IMR-90 (cell line): Measurements from ENCODE around the gene RSRC1. TPM values are rescaled to one million over a fixed set of nuclear protein-coding genes. Genes with fewer than 3 reads are reported as not detected.

Experiments used
- ATAC-seq: fragments of 200-7000 bp; cut with Tn5 transposase; 2 replicates; pipeline ENCODE4 v1.9.1; 2020; ENCODE audit warnings: low read depth, mild to moderate bottlenecking, moderate library complexity
- BruUV-seq: library from RNA; stranded (reverse); fragments of 400-500 nt; replicated peaks from 2 replicates; lab custom pipeline; 2021; lab: Mats Ljungman, UMichigan
- CTCF ChIA-PET: fragments of 300-600 bp; formaldehyde crosslinking; extraction: SDS; loops from one replicate; lab custom pipeline; 2021; ENCODE audit warnings: antibody characterized with exemption; lab: Yijun Ruan, JAX
- POLR2A ChIA-PET: fragments of 300-600 bp; sonication (Branson Sonifier 250); formaldehyde crosslinking; loops from one replicate; lab custom pipeline; 2022; ENCODE audit warnings: antibody characterized with exemption; ENCODE audit not compliant: unreplicated experiment; lab: Charles Lee
- DNase-seq: peaks from one replicate; pipeline ENCODE4 v3.0.0; 2013
- H2AFZ ChIP-seq: replicated peaks from 2 replicates; pipeline ENCODE3; 2013; ENCODE audit warnings: low read length, mild to moderate bottlenecking; ENCODE audit not compliant: poor library complexity
- H2AK5ac ChIP-seq: 2 replicates; pipeline ENCODE4 v1.6.1; 2013; ENCODE audit warnings: low read depth, low read length, inconsistent platforms
- H2AK9ac ChIP-seq: replicated peaks from 2 replicates; pipeline ENCODE3; 2013; ENCODE audit warnings: mild to moderate bottlenecking, low read depth, low read length, moderate library complexity; ENCODE audit not compliant: poor library complexity
- H2BK120ac ChIP-seq: 2 replicates; pipeline ENCODE4 v1.6.1; 2013; ENCODE audit warnings: low read depth, low read length, inconsistent platforms
- H2BK15ac ChIP-seq: 3 replicates; pipeline ENCODE4 v1.6.1; 2013; ENCODE audit warnings: low read depth, low read length, inconsistent platforms
- H2BK20ac ChIP-seq: 2 replicates; pipeline ENCODE4 v1.6.1; 2013; ENCODE audit warnings: low read depth, mild to moderate bottlenecking, inconsistent platforms, low read length, moderate library complexity
- H2BK5ac ChIP-seq: 2 replicates; pipeline ENCODE4 v1.6.1; 2013; ENCODE audit warnings: mild to moderate bottlenecking, low read depth, low read length, inconsistent platforms; ENCODE audit not compliant: poor library complexity, severe bottlenecking
- H3K14ac ChIP-seq: replicated peaks from 2 replicates; pipeline ENCODE4 v1.6.1; 2013; ENCODE audit warnings: low read depth, low read length, inconsistent platforms
- H3K18ac ChIP-seq: 2 replicates; pipeline ENCODE4 v1.6.1; 2013; ENCODE audit warnings: low read depth, low read length, control low read depth
- H3K23ac ChIP-seq: 2 replicates; pipeline ENCODE4 v1.6.1; 2013; ENCODE audit warnings: low read depth, low read length, inconsistent platforms
- H3K27ac ChIP-seq: 2 replicates; pipeline ENCODE4 v1.5.1; 2013; ENCODE audit warnings: mild to moderate bottlenecking, control low read depth, low read length; ENCODE audit not compliant: insufficient read depth
- H3K27me3 ChIP-seq: 2 replicates; pipeline ENCODE4 v1.6.1; 2013; ENCODE audit warnings: low read length; ENCODE audit not compliant: control insufficient read depth, insufficient read depth
- H3K36me3 ChIP-seq: 2 replicates; pipeline ENCODE4 v1.6.1; 2013; ENCODE audit warnings: low read length, mixed read lengths; ENCODE audit not compliant: control insufficient read depth, insufficient read depth
- H3K4ac ChIP-seq: 2 replicates; pipeline ENCODE4 v1.6.1; 2013; ENCODE audit warnings: low read depth, low read length, inconsistent platforms
- H3K4me1 ChIP-seq: 2 replicates; pipeline ENCODE4 v1.6.1; 2013; ENCODE audit warnings: low read length, mixed read lengths; ENCODE audit not compliant: control insufficient read depth, insufficient read depth
- H3K4me2 ChIP-seq: 2 replicates; pipeline ENCODE4 v1.6.1; 2013; ENCODE audit warnings: low read depth, mild to moderate bottlenecking, control low read depth, low read length, moderate library complexity
- H3K4me3 ChIP-seq: 2 replicates; pipeline ENCODE4 v1.5.1; 2013; ENCODE audit warnings: low read depth, mild to moderate bottlenecking, control low read depth, low read length, moderate library complexity; ENCODE audit not compliant: insufficient read depth
- H3K56ac ChIP-seq: 2 replicates; pipeline ENCODE4 v1.6.1; 2013; ENCODE audit warnings: low read length, inconsistent platforms; ENCODE audit not compliant: insufficient read depth; ENCODE audit errors: extremely low read depth
- H3K79me1 ChIP-seq, 2 experiments: 2 replicates each; pipeline ENCODE4 v1.6.1; 2013; ENCODE audit warnings: low read length in 2 of 2, inconsistent platforms in 1 of 2, low read depth in 1 of 2
- H3K9ac ChIP-seq: 2 replicates; pipeline ENCODE4 v1.6.1; 2013; ENCODE audit warnings: low read depth, low read length, control low read depth
- H3K9me1 ChIP-seq: 2 replicates; pipeline ENCODE4 v1.6.1; 2013; ENCODE audit warnings: low read length, inconsistent platforms; ENCODE audit not compliant: insufficient read depth
- H3K9me3 ChIP-seq: 2 replicates; pipeline ENCODE4 v1.6.1; 2013; ENCODE audit warnings: low read length; ENCODE audit not compliant: control insufficient read depth, insufficient read depth
- H4K20me1 ChIP-seq: 2 replicates; pipeline ENCODE4 v1.6.1; 2013; ENCODE audit warnings: low read length, inconsistent platforms; ENCODE audit not compliant: insufficient read depth
- H4K5ac ChIP-seq: 2 replicates; pipeline ENCODE4 v1.6.1; 2013; ENCODE audit warnings: mild to moderate bottlenecking, low read depth, low read length, control low read depth
- H4K8ac ChIP-seq, 2 experiments: 2 replicates each; pipeline ENCODE4 v1.6.1; 2013; ENCODE audit warnings: low read depth in 2 of 2, low read length in 2 of 2, control low read depth in 1 of 2, inconsistent platforms in 1 of 2
- H4K91ac ChIP-seq: 2 replicates; pipeline ENCODE4 v1.6.1; 2013; ENCODE audit warnings: low read depth, low read length, inconsistent platforms; ENCODE audit not compliant: insufficient read depth
- CEBPB ChIP-seq: IDR thresholded peaks from 2 replicates; pipeline ENCODE4 v1.6.1; 2012; ENCODE audit warnings: low read depth, low read length, improper control_type of control experiment
- POLR2A ChIP-seq: IDR thresholded peaks from 2 replicates; pipeline ENCODE4 v1.6.1; 2012; ENCODE audit warnings: mild to moderate bottlenecking, low read depth, low read length
- RAD21 ChIP-seq: IDR thresholded peaks from 2 replicates; pipeline ENCODE4 v1.6.1; 2012; ENCODE audit warnings: low read length, improper control_type of control experiment
- dilution Hi-C: fragments of 300-500 bp; cut with HindIII; formaldehyde crosslinking; loops from one replicate; pipeline ENCODE4 v1.14.3; 2018; ENCODE audit warnings: low sequenced_read_pairs; ENCODE audit not compliant: unreplicated experiment
- in situ Hi-C: fragments of 300-500 bp; cut with MboI; formaldehyde crosslinking; loops from 3 replicates; pipeline ENCODE4 v1.14.3; 2019; ENCODE audit warnings: low sequenced_read_pairs, inconsistent platforms, mixed read lengths
- intact Hi-C: fragments of 100-400 bp; cut with micrococcal nuclease; formaldehyde crosslinking; loops from 2 replicates; pipeline ENCODE4 v1.10.0; 2022
- polyA plus RNA-seq, 3 experiments: library from polyadenylated mRNA; depleted of rRNA; stranded (reverse); fragments of >200 nt; gene quantifications; 2 replicates each; pipeline ENCODE4 v1.2.3, GENCODE V29; 2012; ENCODE audit warnings: low replicate concordance in 1 of 3
- total RNA-seq: library from RNA; depleted of rRNA; stranded (reverse); fragments of >200 nt; gene quantifications from 2 replicates; pipeline ENCODE4 v1.2.3, GENCODE V29; 2012

Gene RSRC1
- total and polyA plus RNA-seq, 2 of the 4 experiments (the other 2 are of a cell fraction), result 3.8 to 41.8 TPM

- no TSS peak for BruUV-seq
- H3K4me3 ChIP-seq, result no peak overlapping the region
- H2AK9ac ChIP-seq, result no peak overlapping the region
- H3K18ac ChIP-seq, result no peak overlapping the region
- H3K27me3 ChIP-seq, result no peaks in the 10 kb centered on the region
- H2BK120ac ChIP-seq, result no peak overlapping the region
- ATAC-seq (no peak), DNase-seq (no peak)
- H4K5ac ChIP-seq, result no peak overlapping the region
- H3K4me2 ChIP-seq, result no peak overlapping the region
- H3K9me1 ChIP-seq, result no peaks in the 10 kb centered on the region
- no peak overlapping the region for H3K9ac ChIP-seq
- no peaks in the 10 kb centered on the region for H3K79me1 ChIP-seq
- no peak overlapping the region for H2BK15ac ChIP-seq
- H3K9me3 ChIP-seq, result no peaks in the 10 kb centered on the region
- TF ChIP-seq RAD21, result no peak
- TF ChIP-seq POLR2A, result no peak
- TF ChIP-seq CEBPB, result no peak
- H3K56ac ChIP-seq, result no peak overlapping the region
- intact Hi-C loops (loop anchor here (2.0 to 5.0 kb wide), 2 partner anchors 16 to 33 kb away; no protein-coding TSS in a partner anchor), dilution Hi-C loops (no loop called here), in situ Hi-C loops (no loop called here)
- no peak overlapping the region for H2BK5ac ChIP-seq
- H2BK20ac ChIP-seq, result no peak overlapping the region
- H3K4ac ChIP-seq, result no peak overlapping the region
- H3K4me1 ChIP-seq, result peaks cover 5% of the 10 kb centered on the region
- ChIA-PET POLR2A (no interaction called here), CTCF (no interaction called here)
- no peak overlapping the region for H2AFZ ChIP-seq
- H3K27ac ChIP-seq, result no peak overlapping the region
- no peak overlapping the region for H3K14ac ChIP-seq
- no peaks in the 10 kb centered on the region for H4K20me1 ChIP-seq
- no peaks in the 10 kb centered on the region for H3K36me3 ChIP-seq
- H2AK5ac ChIP-seq, result no peak overlapping the region
- H4K8ac ChIP-seq, result no peak overlapping the region
- no peak overlapping the region for H3K23ac ChIP-seq
- H4K91ac ChIP-seq, result no peak overlapping the region
These were observed 395.2 kb downstream of the RSRC1 start for GRCh38 chr3:158505117-158505516.
